Adrenal gland (tissue), 5 donors: ENCODE measurements around the gene VAC14.

Experiments
- POLR2A ChIP-seq, 2 donors: fragments of 450-650 bp; IDR thresholded peaks; one replicate each; pipeline ENCODE4 v1.6.1; 2017; ENCODE audit warnings: antibody characterized with exemption in 2 of 2, mild to moderate bottlenecking in 2 of 2, moderate library complexity in 1 of 2
- TF ChIP-seq, protein P1 (sequence below), 6 experiments: fragments of 450-650 bp in 4 of 6; fragments of 200-600 bp in 2 of 6; sonication (generic) in 1 of 6; IDR thresholded peaks; 1 replicate in 5 of 6; 2 replicates in 1 of 6; pipeline versions ENCODE4 v1.5.1 to v1.8.0; 2016 to 2021; ENCODE audit warnings: antibody characterized with exemption in 6 of 6, mild to moderate bottlenecking in 2 of 6, moderate library complexity in 1 of 6
- donor health status: DM: no; HTN: no; CAD: no.

DNA sequence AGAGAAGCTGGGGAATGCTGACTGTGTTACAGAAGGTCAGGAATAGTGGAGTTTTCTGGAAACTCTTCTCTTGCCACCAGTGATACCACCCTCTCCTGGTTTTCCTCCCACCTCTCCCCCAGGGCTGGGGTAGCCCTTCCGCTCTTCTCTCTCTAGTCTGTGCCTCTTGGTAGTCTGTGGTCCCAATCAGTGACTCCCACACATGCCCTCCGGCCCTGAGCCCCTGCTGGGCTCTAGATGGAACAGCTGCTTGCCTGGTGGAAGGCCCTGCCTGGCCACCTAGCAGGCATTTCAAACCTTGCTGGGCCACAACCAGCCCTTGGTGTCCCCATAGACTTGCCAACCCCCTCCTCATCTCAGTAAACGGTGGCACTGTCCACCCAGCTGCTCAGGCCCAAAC is 99.9 kb downstream of the VAC14 start:
- no peak for TF ChIP-seq POLR2A (IDR thresholded peaks at IDR 0.05)
- TF ChIP-seq, protein P1, sequence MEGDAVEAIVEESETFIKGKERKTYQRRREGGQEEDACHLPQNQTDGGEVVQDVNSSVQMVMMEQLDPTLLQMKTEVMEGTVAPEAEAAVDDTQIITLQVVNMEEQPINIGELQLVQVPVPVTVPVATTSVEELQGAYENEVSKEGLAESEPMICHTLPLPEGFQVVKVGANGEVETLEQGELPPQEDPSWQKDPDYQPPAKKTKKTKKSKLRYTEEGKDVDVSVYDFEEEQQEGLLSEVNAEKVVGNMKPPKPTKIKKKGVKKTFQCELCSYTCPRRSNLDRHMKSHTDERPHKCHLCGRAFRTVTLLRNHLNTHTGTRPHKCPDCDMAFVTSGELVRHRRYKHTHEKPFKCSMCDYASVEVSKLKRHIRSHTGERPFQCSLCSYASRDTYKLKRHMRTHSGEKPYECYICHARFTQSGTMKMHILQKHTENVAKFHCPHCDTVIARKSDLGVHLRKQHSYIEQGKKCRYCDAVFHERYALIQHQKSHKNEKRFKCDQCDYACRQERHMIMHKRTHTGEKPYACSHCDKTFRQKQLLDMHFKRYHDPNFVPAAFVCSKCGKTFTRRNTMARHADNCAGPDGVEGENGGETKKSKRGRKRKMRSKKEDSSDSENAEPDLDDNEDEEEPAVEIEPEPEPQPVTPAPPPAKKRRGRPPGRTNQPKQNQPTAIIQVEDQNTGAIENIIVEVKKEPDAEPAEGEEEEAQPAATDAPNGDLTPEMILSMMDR (IDR thresholded peaks at IDR 0.05): peak in 1 of 6 experiments; percentile 2
